ENCODE measurements around the gene THUMPD2.

- TF ChIP-seq, protein P1, sequence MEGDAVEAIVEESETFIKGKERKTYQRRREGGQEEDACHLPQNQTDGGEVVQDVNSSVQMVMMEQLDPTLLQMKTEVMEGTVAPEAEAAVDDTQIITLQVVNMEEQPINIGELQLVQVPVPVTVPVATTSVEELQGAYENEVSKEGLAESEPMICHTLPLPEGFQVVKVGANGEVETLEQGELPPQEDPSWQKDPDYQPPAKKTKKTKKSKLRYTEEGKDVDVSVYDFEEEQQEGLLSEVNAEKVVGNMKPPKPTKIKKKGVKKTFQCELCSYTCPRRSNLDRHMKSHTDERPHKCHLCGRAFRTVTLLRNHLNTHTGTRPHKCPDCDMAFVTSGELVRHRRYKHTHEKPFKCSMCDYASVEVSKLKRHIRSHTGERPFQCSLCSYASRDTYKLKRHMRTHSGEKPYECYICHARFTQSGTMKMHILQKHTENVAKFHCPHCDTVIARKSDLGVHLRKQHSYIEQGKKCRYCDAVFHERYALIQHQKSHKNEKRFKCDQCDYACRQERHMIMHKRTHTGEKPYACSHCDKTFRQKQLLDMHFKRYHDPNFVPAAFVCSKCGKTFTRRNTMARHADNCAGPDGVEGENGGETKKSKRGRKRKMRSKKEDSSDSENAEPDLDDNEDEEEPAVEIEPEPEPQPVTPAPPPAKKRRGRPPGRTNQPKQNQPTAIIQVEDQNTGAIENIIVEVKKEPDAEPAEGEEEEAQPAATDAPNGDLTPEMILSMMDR (IDR thresholded peaks at IDR 0.05; ENCODE audit: low read depth, low read length, poor library complexity, severe bottlenecking): no peak
- TF ChIP-seq EZH2phosphoT487 (IDR thresholded peaks at IDR 0.05; ENCODE audit: borderline replicate concordance, low read length): no peak
These were observed 77.9 kb downstream of the THUMPD2 start for GRCh38 chr2:39701137-39701536.
